DMS 273 treated with DMSO at 0.1 percent for 48 hours (cell line): ENCODE measurements around the gene RAPGEF3.

Experiments
- DNase-seq: peaks from one replicate; lab custom pipeline; 2025; lab: John Stamatoyannopoulos, UW

RAPGEF3 gene

GRCh38 chr12:47776471-47777143 lies 17.9 kb upstream of the RAPGEF3 start:
- DNase-seq: no peak

- no peak for DNase-seq
These were observed 16.6 kb upstream of the RAPGEF3 start for GRCh38 chr12:47775100-47775911.

GRCh38 chr12:47774663-47775062 lies 16.0 kb upstream of the RAPGEF3 start:
- DNase-seq: no peak

- no peak for DNase-seq
These were observed 15.3 kb upstream of the RAPGEF3 start for GRCh38 chr12:47773858-47774580.

GRCh38 chr12:47773062-47773857 lies 14.6 kb upstream of the RAPGEF3 start, which contains the start of gene SLC48A1:
TSS of gene SLC48A1 (plus strand) at chr12:47773238. CDS start at chr12:47773305, 67 bp downstream.
- DNase-seq: no peak

GRCh38 chr12:47772738-47773061 lies 14.0 kb upstream of the RAPGEF3 start:
- DNase-seq: no peak

- DNase-seq: no peak
These were observed 13.5 kb upstream of the RAPGEF3 start for GRCh38 chr12:47772094-47772660.

GRCh38 chr12:47771304-47771703 lies 12.6 kb upstream of the RAPGEF3 start:
- no peak for DNase-seq

GRCh38 chr12:47770086-47770726 lies 11.5 kb upstream of the RAPGEF3 start:
- no peak for DNase-seq

- no peak for DNase-seq
These were observed 10.8 kb upstream of the RAPGEF3 start for GRCh38 chr12:47769234-47770085.

GRCh38 chr12:47768323-47768811 lies 9.7 kb upstream of the RAPGEF3 start:
- no peak for DNase-seq

GRCh38 chr12:47767216-47767724 lies 8.6 kb upstream of the RAPGEF3 start:
- DNase-seq: no peak

- DNase-seq: no peak
These were observed 8.0 kb upstream of the RAPGEF3 start for GRCh38 chr12:47766502-47767215.

GRCh38 chr12:47763481-47764346 lies 5.0 kb upstream of the RAPGEF3 start:
- no peak for DNase-seq

- DNase-seq: no peak
These were observed 4.3 kb upstream of the RAPGEF3 start for GRCh38 chr12:47762850-47763465.

GRCh38 chr12:47758584-47758833 lies 171 bp downstream of the RAPGEF3 start:
- no peak for DNase-seq

- no peak for DNase-seq
These were observed 668 bp downstream of the RAPGEF3 start for GRCh38 chr12:47757840-47758583.
